Measurements from ENCODE around the gene PSIP1.

DNA sequence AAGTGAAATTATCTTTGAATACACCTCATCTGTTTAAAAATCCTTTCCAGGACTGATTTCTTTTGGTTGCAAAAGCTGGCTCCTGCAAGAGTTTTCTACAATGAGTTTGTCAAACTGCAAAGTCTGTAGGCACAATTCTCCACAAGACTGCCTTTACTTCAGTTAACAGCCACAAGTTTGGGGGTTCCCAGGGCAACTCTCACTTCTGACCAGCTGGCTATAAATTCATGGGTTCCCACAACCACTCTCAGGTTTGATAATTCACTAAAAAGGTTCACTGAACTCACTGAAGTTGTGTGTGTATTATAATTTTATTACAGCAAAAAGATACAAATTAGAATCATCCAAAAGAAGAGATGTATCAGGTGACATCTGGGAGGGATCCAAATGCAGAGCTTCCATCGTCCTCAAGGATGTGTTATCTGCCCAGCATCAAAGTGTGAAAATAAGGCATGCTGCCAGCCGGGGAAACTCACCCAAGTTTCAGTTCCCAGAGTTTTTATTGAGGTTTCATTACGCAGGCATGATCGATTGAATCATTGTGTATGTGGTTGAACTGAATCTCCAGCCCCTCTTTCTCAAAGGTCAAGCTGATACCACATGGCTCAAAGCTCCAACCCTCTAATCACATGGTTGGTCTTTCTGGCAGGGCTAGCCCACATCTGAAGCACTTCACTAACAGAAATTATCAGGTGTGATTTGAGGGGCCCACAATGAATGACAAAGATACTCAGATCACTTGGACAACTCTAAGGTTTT lies 19.0 kb upstream of the PSIP1 start:
- TF ChIP-seq CTCF (IDR thresholded peaks at IDR 0.05; ENCODE audit: poor library complexity), result no peak
- no peak for TF ChIP-seq EZH2phosphoT487 (IDR thresholded peaks at IDR 0.05; ENCODE audit: low read depth, severe bottlenecking, unreplicated experiment)
- no peak for TF ChIP-seq EZH2 (IDR thresholded peaks at IDR 0.05; ENCODE audit: borderline replicate concordance)
